ENCODE measurements around the gene THUMPD3.
A peak's percentile ranks its signal among the peaks of the same experiment; 100 is the strongest.

Gene THUMPD3

DNA sequence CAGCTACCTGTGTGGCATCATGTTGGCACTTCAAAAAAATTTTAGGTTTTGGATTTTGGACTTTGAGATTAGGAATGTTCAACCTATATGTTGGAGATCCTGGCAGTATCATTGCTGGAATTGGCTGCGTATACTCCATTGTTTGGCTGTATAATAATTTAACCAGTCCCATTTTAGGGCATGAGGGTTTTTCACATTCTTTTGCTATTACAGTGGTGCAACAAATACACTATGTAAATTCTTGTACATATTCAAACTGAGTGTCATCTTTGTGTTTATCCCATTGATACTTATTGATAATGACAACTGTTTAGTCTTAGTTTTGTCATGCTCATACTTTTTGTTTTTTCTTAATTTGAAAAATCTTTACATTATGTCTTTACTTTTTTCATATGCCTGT is 6.7 kb downstream of the THUMPD3 start:
- no peak for DNase-seq

GRCh38 chr3:9373465-9373864 is 10.6 kb downstream of the THUMPD3 start:
- no peak for DNase-seq

DNA sequence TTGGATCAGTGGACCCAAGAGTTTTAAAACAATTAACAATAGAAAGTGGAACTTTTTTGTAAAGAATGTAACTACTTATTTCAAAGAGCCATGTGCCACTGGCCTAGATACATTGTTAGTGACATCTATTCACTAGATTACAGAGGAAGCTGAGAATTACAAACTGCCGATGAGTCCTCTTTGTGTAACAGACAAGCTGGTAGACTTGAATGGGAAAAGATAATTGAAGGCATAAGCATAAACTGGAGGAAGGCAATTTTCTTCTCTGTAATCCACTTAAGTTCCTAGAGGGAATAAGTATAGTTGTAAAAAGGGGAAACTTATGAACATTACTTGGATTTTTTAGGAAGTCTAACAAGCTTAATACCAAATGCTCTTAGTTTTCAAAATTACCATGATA is 15.1 kb downstream of the THUMPD3 start:
- DNase-seq = no peak

DNA sequence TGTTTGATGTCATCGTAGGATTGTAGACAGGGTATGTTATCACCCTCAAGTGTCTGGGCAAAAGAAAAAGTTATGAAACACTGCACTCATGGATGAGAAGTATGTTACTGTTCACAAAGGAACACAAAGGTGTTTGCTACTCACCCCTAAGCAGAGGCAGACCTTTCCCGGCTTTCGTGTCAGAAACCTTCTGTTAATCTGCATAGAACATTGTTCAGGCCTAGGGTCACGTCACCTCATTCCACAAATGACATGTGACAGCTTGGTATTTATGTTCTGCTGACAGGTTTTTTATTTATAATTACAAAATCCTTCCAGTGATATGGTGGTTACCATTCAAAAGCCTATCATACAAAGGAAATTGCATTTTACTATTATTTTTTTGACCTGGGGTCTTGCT is 16.5 kb downstream of the THUMPD3 start:
- no peak for DNase-seq

DNA sequence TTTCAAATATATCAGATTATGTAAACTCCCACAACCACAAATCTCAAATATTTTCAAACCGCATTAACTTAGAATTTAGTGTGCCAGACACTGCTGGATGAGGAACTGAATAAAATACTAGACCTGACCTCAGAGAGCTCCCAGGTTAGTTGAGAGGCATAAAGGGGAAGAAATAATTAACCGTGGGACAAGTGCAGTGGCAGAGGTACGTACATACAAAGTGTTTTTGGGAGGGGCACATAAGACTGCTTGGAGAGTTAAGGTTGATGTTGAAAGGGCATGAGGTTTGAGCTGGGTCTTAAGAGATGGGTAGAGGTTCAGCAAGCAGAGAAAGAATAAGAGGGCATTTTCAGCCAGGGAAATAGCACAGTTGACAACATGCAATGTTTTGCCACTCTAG is 17.2 kb downstream of the THUMPD3 start:
- no peak for DNase-seq

DNA sequence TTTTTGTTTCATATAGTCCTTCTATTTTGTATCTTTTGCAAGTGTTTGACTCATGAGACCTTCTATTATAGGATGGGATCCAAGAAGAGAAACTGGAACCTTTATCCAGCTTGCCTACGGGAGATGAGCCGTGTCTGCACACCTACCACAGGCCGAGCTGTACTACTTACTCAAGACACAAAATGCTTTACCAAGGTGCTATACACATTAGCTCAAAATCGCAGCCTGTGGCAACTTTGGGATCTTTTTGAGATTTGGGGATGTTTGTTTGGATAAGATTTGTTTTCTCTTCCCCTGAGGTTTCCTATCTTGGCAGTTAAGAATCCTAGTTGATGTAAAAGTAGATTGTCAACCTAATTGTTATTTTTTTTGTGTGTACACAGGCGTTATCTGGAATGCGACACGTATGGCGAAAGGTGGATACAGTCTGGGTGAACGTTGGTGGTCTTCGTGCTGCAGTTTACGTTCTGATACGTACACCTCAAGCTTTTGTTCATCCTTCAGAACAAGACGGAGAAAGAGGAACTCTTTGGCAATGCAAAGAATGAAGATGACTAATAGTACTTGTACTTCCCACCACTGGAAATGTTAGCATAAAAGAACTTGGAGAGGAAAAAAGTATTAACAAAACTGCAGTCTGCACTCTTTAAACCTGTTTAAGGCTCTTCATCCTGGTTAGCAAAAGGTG is 21.4 kb downstream of the THUMPD3 start:
- DNase-seq = no peak

GRCh38 chr3:9385187-9386077 is 22.6 kb downstream of the THUMPD3 start:
- DNase-seq = no peak

DNA sequence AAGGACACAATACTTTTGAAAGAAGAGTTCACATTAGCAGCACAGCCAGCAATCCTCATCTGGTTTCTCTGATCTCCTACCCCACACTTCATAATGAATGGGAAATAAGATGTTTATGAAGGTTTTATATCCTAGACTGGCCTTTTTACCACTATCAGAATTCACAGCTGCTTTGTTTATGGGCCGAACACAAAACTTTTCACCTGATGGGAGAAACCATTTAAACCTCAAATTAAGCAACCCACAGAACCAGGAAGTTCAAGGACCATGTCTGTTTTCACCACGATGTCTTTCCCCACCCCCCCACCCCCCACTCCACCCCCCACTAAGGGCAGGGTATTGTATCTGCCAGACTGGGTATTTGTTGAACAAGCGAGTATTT is 23.2 kb downstream of the THUMPD3 start:
- DNase-seq = no peak

DNA sequence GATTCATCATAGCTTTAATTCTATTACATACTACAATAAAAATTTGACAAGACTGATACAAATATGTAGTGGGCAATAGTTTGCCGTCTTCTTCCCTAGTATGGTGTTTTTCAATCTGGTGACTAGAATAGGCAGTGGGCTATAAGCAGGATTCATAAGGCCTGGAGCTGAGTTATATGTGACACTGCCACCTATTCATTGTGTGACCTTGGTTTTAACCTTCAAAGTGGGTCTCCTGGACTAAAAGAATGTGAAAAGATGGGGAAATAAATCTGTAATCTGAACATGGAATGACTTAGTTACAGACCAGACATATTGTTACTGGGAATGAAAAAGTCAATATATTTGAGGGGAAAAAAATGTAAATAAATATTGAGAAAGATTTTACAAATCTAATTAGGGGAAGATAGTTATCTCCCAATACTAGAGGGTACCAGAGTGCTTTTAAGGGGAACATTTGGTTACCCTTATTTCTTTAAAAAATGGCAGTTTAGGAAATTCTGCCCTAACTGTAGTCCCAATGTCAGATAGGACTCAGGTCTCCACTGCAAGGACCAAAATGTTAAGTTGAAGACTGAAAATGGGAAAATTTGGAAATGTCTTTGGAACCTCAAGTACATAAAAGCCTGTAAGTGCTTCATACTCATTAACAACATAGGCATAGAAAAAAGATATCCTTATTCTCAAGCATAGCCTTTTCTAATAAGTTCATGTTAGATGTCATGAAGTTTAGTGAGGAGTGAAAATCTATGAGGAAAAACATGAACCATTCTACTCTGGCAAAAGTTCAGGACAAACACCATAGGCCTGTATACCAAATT is 23.9 kb downstream of the THUMPD3 start:
- DNase-seq = no peak

DNA sequence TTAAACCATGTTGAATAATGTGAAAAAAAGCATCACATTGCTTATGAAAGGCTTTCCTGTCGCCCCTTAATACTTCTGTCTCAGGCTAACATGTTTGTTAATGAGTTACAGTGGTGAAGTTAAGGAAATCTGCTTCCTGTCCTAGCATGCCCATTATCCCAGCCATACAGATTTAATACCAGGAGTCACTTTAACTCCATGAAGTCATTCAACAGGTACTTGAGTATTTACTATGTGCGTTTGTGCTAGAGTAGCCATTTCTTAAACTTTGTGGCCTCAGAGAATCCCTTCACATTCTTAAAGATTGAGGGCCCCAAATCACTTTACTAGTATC is 24.4 kb downstream of the THUMPD3 start:
- no peak for DNase-seq

- DNase-seq = no peak
These were observed 25.3 kb downstream of the THUMPD3 start for GRCh38 chr3:9388142-9388541.

DNA sequence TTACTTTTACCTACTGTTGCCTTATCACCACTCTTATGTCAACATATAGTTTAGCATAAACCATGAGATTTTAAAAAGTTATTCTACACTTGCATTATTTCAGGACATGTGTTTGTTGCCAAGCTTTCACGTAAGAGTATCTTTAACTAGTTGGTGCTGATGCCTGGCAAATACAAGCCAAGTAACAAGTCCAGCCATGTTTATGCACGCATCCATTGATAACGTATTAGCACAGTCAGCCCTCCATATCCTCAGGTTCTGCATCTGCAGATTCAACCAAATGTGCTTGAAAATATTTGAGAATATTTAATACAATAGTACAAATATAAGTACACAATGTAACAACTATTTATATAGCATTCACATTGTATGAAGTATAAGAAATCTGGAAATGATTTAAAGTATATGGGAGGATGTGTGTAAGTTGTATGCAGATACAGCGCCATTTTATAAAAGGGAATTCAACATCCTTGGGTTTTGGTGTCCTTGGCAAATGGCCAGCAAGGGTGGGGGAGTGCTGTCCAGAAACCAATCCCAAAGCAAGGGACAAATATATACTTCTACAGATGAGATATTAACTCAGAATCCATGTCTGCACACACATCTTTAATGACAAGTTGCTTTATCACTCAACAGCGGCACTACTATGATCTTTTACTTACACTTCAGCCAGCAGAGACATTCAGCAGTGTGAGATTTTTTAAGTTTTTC is 25.9 kb downstream of the THUMPD3 start:
- no peak for DNase-seq

- no peak for DNase-seq
These were observed 27.5 kb downstream of the THUMPD3 start for GRCh38 chr3:9390265-9390888.

DNA sequence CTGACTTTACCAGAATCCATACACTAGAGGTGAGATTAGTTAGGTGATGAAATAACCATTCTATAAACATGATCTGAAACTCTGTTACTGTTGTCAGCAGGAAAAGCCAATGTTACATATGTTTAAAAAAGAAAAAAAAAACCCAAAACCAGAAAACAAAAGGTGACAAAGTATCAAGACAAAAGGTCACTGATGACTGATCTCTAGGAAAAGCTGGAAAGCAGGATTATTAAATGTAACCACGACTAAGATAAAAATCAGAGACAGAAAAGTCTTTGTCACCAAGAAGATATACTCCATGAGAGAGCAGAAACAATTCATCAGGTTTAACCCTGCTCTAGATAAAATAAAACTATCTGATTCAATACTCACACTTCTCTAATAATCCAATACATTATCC is 29.2 kb downstream of the THUMPD3 start:
- no peak for DNase-seq

DNA sequence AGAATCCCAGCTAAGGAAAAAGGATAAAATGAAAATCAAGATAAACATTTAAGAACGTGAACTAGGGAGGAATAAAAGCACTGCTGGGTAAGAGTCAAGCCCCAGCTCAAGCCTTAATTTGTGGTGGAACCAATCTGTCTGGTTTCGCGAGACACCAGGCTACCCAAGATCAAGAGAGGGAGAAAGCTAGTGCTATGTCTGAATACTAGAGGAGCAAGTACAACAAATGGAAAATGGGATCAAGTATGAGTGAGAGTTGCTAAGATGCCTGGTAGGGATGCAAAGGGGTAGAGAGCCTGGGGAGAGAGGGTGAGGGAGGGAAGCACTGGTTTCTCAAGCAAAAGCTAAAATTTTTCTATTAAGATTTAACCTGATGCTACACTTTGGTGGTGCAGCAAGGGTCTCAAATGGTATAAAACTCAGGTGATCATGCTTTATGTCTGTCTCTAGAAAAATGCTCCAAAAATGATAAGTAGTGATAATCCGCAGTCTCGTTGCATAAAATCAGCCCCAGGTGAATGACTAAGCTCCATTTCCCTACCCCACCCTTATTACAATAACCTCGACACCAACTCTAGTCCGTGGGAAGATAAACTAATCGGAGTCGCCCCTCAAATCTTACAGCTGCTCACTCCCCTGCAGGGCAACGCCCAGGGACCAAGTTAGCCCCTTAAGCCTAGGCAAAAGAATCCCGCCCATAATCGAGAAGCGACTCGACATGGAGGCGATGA is 32.9 kb downstream of the THUMPD3 start:
- no peak for DNase-seq

DNA sequence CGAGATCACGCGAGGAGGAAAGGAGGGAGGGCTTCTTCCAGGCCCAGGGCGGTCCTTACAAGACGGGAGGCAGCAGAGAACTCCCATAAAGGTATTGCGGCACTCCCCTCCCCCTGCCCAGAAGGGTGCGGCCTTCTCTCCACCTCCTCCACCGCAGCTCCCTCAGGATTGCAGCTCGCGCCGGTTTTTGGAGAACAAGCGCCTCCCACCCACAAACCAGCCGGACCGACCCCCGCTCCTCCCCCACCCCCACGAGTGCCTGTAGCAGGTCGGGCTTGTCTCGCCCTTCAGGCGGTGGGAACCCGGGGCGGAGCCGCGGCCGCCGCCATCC is 33.4 kb downstream of the THUMPD3 start:
- DNase-seq = peak; percentile 47

GRCh38 chr3:9396632-9397331 is 33.9 kb downstream of the THUMPD3 start:
- peak; percentile 86 for DNase-seq

- DNase-seq = peak; percentile 52
These were observed 34.6 kb downstream of the THUMPD3 start, which contains the start of gene SETD5 for GRCh38 chr3:9397332-9397905. SETD5 (plus strand) TSS chr3:9397615; CDS start chr3:9428939, 31,324 bp downstream.

DNA sequence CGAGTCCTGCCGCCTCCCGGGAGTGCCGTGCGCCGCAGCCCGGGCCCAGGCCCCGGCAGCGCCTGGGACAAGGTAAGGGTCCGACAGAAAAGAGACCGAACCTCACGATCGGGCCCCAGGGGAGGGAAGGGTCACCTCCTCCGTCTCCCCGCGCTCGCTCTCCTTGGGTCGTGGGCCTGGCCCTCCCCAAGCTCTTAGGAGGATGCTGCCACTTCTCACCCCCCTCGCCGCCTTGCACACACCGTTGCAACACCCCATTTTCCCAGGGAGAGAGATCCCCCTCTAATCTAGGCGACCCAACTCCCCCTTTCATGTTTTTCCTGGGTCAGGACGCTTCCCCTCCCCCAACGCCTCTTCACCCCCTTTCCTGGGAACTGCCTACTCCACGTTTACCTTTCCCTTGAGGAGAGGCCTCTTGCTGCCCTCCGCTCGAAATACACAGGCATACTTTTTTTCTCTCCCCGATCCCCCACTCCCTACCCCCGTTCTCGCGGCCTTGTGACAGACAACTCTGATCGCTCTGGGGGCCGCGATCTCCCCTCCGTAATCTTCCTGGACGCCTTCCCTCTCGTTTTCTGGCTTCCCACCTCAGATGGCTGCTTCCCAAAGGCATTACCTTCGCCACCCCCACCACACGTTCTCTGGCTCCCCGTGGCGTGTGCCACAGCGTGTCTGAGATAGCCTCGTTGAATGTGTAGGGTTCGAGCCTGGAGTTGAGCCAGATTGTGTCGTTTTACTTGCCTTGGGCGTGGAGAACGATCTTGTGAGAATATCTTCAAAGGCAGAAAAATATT is 35.2 kb downstream of the THUMPD3 start:
- DNase-seq = no peak

All from NCI-H1694 treated with DMSO at 0.1 percent for 48 hours (cell line).